22Rv1 (cell line): Measurements from ENCODE around the gene COL16A1.

ENCODE experiments used
- ZFX ChIP-seq: fragments of 450-650 bp; IDR thresholded peaks from 2 replicates; pipeline ENCODE4 v1.6.1; 2017; ENCODE audit warnings: antibody characterized with exemption, borderline replicate concordance
- TF ChIP-seq, protein P1 (sequence below): fragments of 450-650 bp; IDR thresholded peaks from 2 replicates; pipeline ENCODE4 v1.5.1; 2017; ENCODE audit warnings: mild to moderate bottlenecking

DNA sequence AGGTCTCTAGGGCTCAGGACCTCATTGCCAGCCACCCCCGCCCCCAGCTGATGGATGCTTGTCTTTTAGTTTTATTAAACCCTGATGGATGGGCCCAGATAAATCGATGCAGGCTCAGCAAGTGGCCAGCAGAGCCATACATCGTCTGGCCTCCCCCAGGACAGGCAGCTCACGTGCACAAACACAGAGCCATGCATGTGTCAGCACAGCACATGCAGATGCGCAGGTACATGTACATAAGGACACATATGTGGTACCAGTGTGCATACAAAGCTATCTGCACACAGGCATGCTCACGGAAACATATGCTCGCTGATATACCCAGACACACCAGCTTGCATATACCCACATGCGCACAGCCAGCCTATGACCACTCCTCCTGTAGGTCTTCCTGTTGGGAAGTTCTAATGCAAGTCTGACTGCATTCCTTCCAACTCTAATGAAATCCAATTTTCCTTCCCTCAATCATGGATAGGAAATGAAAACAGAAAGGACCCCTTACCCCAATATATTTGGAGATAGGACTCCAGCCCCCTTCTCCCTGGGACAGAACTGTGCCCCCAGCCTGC lies 897 bp downstream of the COL16A1 start:
- TF ChIP-seq, protein P1, sequence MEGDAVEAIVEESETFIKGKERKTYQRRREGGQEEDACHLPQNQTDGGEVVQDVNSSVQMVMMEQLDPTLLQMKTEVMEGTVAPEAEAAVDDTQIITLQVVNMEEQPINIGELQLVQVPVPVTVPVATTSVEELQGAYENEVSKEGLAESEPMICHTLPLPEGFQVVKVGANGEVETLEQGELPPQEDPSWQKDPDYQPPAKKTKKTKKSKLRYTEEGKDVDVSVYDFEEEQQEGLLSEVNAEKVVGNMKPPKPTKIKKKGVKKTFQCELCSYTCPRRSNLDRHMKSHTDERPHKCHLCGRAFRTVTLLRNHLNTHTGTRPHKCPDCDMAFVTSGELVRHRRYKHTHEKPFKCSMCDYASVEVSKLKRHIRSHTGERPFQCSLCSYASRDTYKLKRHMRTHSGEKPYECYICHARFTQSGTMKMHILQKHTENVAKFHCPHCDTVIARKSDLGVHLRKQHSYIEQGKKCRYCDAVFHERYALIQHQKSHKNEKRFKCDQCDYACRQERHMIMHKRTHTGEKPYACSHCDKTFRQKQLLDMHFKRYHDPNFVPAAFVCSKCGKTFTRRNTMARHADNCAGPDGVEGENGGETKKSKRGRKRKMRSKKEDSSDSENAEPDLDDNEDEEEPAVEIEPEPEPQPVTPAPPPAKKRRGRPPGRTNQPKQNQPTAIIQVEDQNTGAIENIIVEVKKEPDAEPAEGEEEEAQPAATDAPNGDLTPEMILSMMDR = no peak
- no peak for TF ChIP-seq ZFX
